Lower leg skin (tissue), 4 donors: ENCODE data around the gene CPSF6. TPM values are rescaled to one million over a fixed set of nuclear protein-coding genes. Genes with fewer than 3 reads are reported as not detected.

Source experiments
- DNase-seq, 2 donors: peaks; one replicate each; pipeline ENCODE4 v3.0.0-alpha.2; 2019; ENCODE audit warnings: low spot score in 2 of 2
- H3K4me3 ChIP-seq: fragments of 200-600 bp; sonication (generic); 2 replicates; pipeline ENCODE4 v1.5.1; 2017; ENCODE audit warnings: mild to moderate bottlenecking, low read depth; ENCODE audit not compliant: poor library complexity, severe bottlenecking
- POLR2A ChIP-seq, 2 donors: fragments of 450-650 bp; IDR thresholded peaks; one replicate each; pipeline ENCODE4 v1.6.1; 2016 to 2017; ENCODE audit warnings: antibody characterized with exemption in 2 of 2, mild to moderate bottlenecking in 1 of 2, moderate library complexity in 1 of 2
- WGBS, 2 donors: methylation state at CpG; one replicate each; pipeline ENCODE4 v1.1.5; 2018; 5-methylcytosine and 5-hydroxymethylcytosine counted together
- intact Hi-C: fragments of 100-400 bp; cut with DNase I; formaldehyde crosslinking; loops from one replicate; pipeline ENCODE4 v1.15.0; 2023; ENCODE audit warnings: low total_unique reads
- total RNA-seq, 4 donors: library from RNA; depleted of rRNA; stranded (reverse); fragments of >200 nt; gene quantifications; one replicate each; pipeline ENCODE4 v1.1.0, GENCODE V29; 2016
- TF ChIP-seq, protein P1 (sequence below), 3 donors: fragments of 450-650 bp; IDR thresholded peaks; one replicate each; pipeline ENCODE4 v1.5.1; 2016; ENCODE audit warnings: antibody characterized with exemption in 3 of 3, mild to moderate bottlenecking in 3 of 3, moderate library complexity in 2 of 3

The CPSF6 gene
- total RNA-seq, 4 donors from 2014 or later = 17.0 to 29.5 (median 20.2) TPM

DNA sequence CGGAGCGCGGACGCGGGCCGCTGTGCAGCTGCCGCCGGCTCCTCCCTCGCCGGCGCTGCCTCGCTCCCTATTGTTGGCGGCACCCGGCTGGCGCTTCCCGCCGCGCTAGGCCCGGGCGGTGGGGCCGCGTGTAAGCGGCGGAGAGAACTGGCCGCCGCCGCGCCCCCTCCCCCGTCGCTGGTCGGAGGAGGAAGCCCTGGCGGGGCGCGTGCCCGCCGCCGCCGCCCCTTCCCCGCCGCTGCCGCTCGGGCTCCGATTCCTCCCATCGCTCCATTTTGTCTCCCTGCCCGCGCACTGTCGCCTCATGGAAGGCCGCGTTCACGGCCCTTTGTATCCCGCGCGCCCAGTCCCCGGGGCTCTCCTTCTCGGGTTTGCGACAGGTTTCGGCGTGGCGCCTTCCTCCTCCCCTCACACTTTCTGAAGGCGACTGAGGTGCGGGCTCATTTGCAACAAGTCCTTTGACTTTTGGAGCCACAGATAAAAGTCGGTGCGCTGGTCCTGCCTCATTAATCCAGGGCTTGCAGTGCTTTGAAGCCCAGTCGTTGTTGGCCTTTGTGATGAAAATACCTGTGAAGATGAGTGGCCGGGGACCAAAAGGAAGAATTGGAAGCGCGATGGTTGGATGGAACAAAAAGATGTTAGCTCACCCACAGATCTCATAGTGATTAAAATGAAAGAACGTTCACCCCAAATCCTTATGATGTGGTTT is 707 bp downstream of the CPSF6 start:
- intact Hi-C loops = no loop called here
- H3K4me3 ChIP-seq = peak overlapping the region; percentile 80
- TF ChIP-seq POLR2A (IDR thresholded peaks at IDR 0.05) = no peak
- TF ChIP-seq, protein P1, sequence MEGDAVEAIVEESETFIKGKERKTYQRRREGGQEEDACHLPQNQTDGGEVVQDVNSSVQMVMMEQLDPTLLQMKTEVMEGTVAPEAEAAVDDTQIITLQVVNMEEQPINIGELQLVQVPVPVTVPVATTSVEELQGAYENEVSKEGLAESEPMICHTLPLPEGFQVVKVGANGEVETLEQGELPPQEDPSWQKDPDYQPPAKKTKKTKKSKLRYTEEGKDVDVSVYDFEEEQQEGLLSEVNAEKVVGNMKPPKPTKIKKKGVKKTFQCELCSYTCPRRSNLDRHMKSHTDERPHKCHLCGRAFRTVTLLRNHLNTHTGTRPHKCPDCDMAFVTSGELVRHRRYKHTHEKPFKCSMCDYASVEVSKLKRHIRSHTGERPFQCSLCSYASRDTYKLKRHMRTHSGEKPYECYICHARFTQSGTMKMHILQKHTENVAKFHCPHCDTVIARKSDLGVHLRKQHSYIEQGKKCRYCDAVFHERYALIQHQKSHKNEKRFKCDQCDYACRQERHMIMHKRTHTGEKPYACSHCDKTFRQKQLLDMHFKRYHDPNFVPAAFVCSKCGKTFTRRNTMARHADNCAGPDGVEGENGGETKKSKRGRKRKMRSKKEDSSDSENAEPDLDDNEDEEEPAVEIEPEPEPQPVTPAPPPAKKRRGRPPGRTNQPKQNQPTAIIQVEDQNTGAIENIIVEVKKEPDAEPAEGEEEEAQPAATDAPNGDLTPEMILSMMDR (IDR thresholded peaks at IDR 0.05) = no peak
- DNase-seq = peak; percentile 25 to 90
- 0% methylated on average over 32 to 39 of the region's 68 CpGs for WGBS, 2 donors

DNA sequence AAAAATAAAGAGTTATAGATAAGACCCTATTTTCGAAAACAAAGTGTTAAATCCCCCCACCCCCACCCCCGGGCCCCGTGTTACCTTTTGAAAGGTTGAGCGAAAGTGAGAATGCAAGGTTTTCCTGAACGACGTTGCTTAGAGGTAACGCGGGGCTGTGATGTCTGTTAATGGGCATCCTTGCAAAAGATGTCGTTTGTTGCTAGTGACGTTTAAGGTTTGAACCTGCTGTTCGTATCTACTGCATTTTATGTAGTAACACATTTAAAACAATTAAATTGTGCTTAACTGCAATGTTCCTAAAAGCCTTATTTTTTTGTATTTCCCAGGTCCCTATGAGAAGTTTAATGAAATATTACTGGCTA is 1.2 kb downstream of the CPSF6 start:
- no peak for DNase-seq
- 2 to 3% methylated on average over 11 of the region's 11 CpGs for WGBS, 2 donors
- intact Hi-C loops = no loop called here
- peak overlapping the region; percentile 80 for H3K4me3 ChIP-seq
- TF ChIP-seq POLR2A (IDR thresholded peaks at IDR 0.05) = no peak
- TF ChIP-seq, protein P1 (IDR thresholded peaks at IDR 0.05) = no peak

DNA sequence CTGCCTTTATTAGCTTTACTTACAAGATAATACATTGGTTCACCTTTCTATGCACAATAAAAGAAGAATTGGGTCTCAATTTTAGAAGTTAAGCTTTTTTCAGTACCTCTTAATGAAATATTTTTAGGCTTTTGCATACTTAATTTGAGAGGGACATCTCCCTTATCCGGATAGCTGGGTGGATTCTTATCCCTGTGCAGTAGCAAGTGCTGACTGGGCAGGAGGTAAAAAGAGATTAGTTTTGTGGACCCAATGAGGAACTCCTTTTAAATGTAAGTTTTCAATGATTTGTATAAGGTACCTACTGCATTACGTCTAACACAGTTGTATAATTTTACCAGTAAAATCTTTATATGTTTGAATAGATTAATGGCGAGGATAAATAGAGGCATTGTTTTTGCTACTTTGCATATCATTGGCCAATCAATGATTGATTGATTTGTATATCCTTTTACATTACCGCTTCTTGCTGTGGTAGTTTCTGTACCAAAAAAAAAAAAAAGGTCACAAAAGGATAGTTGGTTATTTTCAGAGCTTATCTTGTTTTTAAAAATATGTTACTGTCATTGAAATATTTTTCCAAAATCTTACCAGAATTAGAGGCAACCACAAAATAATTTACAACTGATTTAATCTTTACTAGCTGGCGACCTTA is 2.2 kb downstream of the CPSF6 start:
- no peak overlapping the region for H3K4me3 ChIP-seq
- WGBS, 2 donors = 38% methylated on average over 5 of the region's 5 CpGs
- intact Hi-C loops = no loop called here
- TF ChIP-seq, protein P1 (IDR thresholded peaks at IDR 0.05) = no peak
- no peak for TF ChIP-seq POLR2A (IDR thresholded peaks at IDR 0.05)
- DNase-seq = no peak

DNA sequence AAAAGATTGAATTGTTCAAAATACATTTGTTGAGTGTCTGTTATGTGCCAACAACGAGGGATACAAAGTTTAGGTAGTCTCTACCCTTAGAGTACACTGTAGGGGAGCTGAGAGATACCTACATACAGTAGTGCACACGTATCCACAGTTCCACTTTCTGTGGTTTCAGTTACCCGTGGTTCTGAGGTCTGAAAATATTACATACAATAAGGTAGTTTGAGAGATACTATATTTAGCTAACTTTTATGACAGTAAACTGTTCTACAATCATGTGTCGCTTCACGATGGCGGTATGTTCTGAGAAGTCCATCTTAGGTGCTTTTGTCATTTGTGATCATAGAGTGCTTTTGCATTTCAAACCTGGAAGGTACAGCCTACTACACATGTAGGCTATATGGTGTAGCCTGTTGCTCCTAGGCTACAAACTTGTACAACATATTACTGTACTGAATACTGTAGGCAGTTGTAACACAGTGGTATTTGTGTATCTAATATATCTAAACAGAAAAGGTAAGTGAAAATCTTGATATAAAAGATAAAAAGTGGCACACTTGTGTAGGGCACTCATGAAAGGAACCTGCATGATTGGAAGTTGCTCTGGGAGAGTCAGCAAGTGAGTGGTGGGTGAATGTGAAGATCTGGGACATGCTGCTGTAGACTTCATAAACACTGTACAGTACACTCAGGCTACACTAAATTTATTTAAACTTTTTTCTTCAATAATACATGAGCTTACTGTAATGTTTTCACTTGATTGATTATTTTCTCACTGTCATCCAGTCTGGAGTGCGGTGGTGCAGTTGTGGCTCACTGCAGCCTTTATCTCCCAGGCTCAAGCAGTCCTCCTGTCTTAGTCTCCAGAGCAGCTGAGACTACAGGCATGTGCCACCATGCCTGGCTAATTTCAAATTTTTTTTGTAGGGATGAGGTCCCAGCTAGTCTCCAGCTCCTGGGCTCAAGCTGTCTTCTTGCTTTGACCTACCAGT is 4.0 kb downstream of the CPSF6 start:
- TF ChIP-seq, protein P1 (IDR thresholded peaks at IDR 0.05) = no peak
- no peak for TF ChIP-seq POLR2A (IDR thresholded peaks at IDR 0.05)
- intact Hi-C loops = no loop called here
- no peak for DNase-seq
- 77 to 80% methylated on average over 7 of the region's 7 CpGs for WGBS, 2 donors
- H3K4me3 ChIP-seq = no peak overlapping the region

DNA sequence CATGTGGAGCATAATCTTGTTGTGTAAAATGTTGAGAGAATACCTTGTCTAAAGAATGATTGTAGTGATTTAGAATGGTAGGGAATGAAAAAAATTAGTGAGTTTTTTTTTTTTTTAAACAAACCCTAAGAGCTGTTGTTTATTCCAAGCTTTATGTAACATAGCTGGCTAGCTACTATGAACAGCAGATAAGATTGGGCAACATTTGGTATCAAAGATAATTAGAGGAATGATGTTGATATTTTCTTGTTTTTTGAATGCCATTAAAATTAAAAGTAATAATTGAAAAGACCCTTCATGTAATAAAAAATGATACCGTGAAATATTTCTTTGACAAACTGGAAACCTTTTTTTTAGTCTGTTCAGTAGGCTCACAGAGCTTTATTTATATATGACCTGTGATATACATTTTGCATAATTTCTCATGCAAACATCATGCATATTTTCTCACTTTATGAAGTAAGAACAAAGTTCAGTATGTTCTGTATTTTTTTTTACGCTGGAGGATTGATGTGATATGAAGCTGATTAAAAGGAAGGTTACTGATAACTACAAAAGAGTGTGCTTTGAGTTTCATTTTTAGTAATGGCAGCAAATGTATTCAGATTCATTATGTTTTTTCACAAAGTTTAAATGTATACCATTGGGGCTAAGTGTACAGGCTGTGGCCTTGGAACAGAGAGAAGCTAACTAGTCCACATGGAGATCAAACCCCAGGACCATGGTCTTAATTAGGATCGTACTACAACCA is 8.1 kb downstream of the CPSF6 start:
- TF ChIP-seq POLR2A (IDR thresholded peaks at IDR 0.05) = no peak
- TF ChIP-seq, protein P1 (IDR thresholded peaks at IDR 0.05) = no peak
- no peak for DNase-seq
- WGBS, 2 donors = 75 to 76% methylated on average over 3 of the region's 3 CpGs
- H3K4me3 ChIP-seq = no peak overlapping the region
- intact Hi-C loops = no loop called here
